Measurements from ENCODE around the gene IQGAP2. TPM values are rescaled to one million over a fixed set of nuclear protein-coding genes. Genes with fewer than 3 reads are reported as not detected.

Gene IQGAP2
- total and polyA plus RNA-seq, 9 of the 15 experiments (the other 6 are each of a cell fraction or from before 2014, with no cell fraction given): 8.7 to 23.2 (median 17.4) TPM

DNA sequence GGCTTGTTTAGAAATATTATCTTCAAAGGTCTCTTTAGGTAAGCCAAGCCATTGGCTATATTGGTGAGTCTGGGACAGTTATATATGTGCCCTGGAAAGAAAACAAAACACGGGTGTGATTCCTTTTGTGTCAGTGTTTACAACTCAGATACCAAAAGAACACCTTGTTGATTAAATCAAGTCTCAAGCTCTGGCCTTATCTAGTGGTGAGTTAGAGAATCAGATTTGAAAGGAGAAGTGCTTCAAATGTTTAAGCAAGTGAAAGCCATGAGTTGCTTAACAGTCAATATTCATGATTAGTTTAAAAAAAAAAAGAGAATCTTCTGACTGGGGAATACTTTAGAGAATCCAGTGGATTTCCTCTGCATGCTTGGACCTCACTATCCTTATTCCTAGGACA, 68.3 kb downstream of the IQGAP2 start (continued):
- TF ChIP-seq, protein P1, sequence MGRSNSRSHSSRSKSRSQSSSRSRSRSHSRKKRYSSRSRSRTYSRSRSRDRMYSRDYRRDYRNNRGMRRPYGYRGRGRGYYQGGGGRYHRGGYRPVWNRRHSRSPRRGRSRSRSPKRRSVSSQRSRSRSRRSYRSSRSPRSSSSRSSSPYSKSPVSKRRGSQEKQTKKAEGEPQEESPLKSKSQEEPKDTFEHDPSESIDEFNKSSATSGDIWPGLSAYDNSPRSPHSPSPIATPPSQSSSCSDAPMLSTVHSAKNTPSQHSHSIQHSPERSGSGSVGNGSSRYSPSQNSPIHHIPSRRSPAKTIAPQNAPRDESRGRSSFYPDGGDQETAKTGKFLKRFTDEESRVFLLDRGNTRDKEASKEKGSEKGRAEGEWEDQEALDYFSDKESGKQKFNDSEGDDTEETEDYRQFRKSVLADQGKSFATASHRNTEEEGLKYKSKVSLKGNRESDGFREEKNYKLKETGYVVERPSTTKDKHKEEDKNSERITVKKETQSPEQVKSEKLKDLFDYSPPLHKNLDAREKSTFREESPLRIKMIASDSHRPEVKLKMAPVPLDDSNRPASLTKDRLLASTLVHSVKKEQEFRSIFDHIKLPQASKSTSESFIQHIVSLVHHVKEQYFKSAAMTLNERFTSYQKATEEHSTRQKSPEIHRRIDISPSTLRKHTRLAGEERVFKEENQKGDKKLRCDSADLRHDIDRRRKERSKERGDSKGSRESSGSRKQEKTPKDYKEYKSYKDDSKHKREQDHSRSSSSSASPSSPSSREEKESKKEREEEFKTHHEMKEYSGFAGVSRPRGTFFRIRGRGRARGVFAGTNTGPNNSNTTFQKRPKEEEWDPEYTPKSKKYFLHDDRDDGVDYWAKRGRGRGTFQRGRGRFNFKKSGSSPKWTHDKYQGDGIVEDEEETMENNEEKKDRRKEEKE (IDR thresholded peaks at IDR 0.05; ENCODE audit: borderline replicate concordance in 1 of 2, control insufficient read depth in 1 of 2, low read depth in 2 of 2, low read length in 1 of 2): no peak
- TF ChIP-seq L3MBTL2 (IDR thresholded peaks at IDR 0.05) (no peak), DNMT1 (IDR thresholded peaks at IDR 0.05) (no peak), CREB1 (IDR thresholded peaks at IDR 0.05) (no peak), CREB1 (CRISPR knock-in tag; IDR thresholded peaks at IDR 0.05) (no peak), HEY1 (CRISPR knock-in tag; IDR thresholded peaks at IDR 0.05; ENCODE audit: borderline replicate concordance) (no peak), TEAD2 (tag; IDR thresholded peaks at IDR 0.05) (no peak), ARHGAP35 (IDR thresholded peaks at IDR 0.05; ENCODE audit: partially characterized antibody) (no peak)
- TF ChIP-seq, protein P2, sequence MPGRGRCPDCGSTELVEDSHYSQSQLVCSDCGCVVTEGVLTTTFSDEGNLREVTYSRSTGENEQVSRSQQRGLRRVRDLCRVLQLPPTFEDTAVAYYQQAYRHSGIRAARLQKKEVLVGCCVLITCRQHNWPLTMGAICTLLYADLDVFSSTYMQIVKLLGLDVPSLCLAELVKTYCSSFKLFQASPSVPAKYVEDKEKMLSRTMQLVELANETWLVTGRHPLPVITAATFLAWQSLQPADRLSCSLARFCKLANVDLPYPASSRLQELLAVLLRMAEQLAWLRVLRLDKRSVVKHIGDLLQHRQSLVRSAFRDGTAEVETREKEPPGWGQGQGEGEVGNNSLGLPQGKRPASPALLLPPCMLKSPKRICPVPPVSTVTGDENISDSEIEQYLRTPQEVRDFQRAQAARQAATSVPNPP (IDR thresholded peaks at IDR 0.05; ENCODE audit: borderline replicate concordance, insufficient read depth, insufficient read length): no peak
